Effector memory CD8-positive, alpha-beta T cell (primary cell): ENCODE measurements around the gene ANKRD13B.

Source experiments
- ATAC-seq: fragments of 150-1000 bp; cut with Tn5 transposase; replicated peaks from 2 replicates; pipeline ENCODE4 v1.10.0; 2021; ENCODE audit warnings: mild to moderate bottlenecking, moderate library complexity
- DNase-seq, 3 experiments: peaks; one replicate each; pipeline ENCODE4 v3.0.0; 2021
- H3K27ac Mint-ChIP-seq, 2 donors: one replicate each; pipeline ENCODE4 v1.8.0; 2022; ENCODE audit warnings: mild to moderate bottlenecking in 2 of 2, mixed read lengths in 2 of 2, moderate library complexity in 2 of 2
- H3K27me3 Mint-ChIP-seq, 2 donors: one replicate each; pipeline ENCODE4 v1.8.0; 2022; ENCODE audit warnings: mixed read lengths in 2 of 2
- H3K36me3 Mint-ChIP-seq: one replicate; pipeline ENCODE4 v1.8.0; 2022; ENCODE audit warnings: mild to moderate bottlenecking, moderate library complexity, mixed read lengths; ENCODE audit not compliant: insufficient read depth
- H3K4me1 Mint-ChIP-seq, 2 donors: one replicate each; pipeline ENCODE4 v1.8.0; 2022; ENCODE audit warnings: low read depth in 2 of 2, mixed read lengths in 2 of 2
- H3K4me3 Mint-ChIP-seq, 2 donors: one replicate each; pipeline ENCODE4 v1.8.0; 2022; ENCODE audit warnings: mild to moderate bottlenecking in 2 of 2, mixed read lengths in 2 of 2, moderate library complexity in 2 of 2
- H3K9me3 Mint-ChIP-seq, 2 donors: one replicate each; pipeline ENCODE4 v1.8.0; 2022; ENCODE audit warnings: mixed read lengths in 2 of 2

ANKRD13B gene

DNA sequence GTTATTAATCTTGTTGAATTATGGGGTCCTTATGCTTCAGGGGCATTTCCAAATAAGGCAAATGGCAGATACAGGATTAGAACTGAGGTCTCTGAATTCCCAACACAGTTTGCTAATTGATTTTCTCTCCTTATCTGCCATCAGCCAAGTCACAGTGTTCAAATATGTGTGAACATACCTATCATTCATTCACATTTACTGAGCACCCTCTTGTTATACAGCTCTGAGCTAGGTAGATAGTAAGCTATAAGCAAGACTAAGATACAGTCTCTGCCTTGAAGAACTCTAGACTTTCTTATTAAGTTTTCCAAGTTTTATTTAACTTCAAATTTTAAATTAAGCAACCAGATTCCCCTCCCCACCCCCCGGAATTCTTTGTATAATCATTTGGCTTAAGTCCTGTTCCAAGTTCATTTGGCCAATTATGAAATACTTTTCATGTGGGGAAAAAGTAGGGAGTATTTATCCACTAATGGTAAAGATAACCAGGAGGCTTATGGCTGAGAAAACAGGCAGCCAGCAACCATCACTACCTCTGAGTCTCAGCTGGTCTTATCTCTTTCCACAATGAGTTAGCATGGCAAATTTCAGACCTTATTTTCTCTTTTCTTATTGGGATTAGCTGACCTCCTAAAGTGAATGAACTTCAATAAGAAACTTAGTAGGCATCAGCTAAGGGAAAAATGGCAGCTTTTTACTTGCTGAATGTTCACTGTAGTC is 61.2 kb downstream of the ANKRD13B start:
- Mint-ChIP-seq H3K27me3 (no peaks in the 10 kb centered on the region), H3K4me3 (no peak overlapping the region), H3K4me1 (peaks cover 0 to 2% of the 10 kb centered on the region in 2 donors), H3K9me3 (no peaks in the 10 kb centered on the region), H3K36me3 (peaks cover 65% of the 10 kb centered on the region), H3K27ac (peak overlapping the region in 1 of 2 donors; percentile 46)
- DNase-seq: no peak
- ATAC-seq: no peak

DNA sequence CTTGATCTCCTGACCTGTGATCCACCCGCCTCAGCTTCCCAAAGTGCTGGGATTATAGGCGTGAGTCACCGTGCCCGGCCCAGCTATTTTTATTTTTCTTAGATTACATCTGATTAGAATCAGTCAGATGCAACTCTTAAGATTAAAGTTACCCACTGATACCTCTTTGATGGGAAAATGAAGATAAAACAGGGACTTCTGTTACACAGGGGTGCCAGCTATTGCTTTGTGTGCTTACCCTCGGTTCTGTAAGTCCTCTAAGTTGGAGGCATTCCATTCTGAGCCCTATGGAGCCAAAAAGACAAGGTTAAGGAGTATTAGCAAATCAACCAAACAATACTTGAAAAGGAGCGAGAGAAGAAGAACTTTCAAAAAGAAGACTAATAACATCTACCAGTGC is 62.4 kb downstream of the ANKRD13B start:
- ATAC-seq: no peak
- H3K4me1 Mint-ChIP-seq: peaks cover 0 to 2% of the 10 kb centered on the region in 2 donors
- no peak overlapping the region for H3K27ac Mint-ChIP-seq
- no peak for DNase-seq
- H3K4me3 Mint-ChIP-seq: no peak overlapping the region
- H3K27me3 Mint-ChIP-seq: no peaks in the 10 kb centered on the region
- H3K36me3 Mint-ChIP-seq: peaks cover 61% of the 10 kb centered on the region
- no peaks in the 10 kb centered on the region for H3K9me3 Mint-ChIP-seq

DNA sequence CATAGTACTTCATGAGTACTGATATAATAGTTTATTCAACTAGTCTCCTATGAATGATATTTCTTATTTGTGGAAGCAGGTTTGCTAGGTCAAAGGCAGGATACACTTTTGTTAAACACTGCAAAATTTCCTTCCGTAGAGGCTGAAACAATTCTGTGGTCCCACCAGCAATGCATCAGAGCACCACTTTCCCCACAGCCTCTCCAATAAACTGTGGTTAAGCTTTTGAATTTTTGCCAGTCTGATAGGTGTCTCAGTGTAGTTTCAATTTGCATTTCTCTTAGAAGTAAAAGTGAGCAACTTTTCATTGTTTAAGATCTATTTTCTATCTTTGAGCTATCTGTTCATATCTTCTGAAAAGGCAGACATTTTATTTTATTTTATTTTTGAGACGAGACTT is 66.2 kb downstream of the ANKRD13B start:
- Mint-ChIP-seq H3K9me3 (no peaks in the 10 kb centered on the region), H3K4me1 (peaks cover 0 to 7% of the 10 kb centered on the region in 2 donors), H3K27me3 (no peaks in the 10 kb centered on the region), H3K27ac (peak overlapping the region; percentile 57 to 78), H3K36me3 (peaks cover 52% of the 10 kb centered on the region), H3K4me3 (no peak overlapping the region)
- no peak for DNase-seq
- no peak for ATAC-seq

DNA sequence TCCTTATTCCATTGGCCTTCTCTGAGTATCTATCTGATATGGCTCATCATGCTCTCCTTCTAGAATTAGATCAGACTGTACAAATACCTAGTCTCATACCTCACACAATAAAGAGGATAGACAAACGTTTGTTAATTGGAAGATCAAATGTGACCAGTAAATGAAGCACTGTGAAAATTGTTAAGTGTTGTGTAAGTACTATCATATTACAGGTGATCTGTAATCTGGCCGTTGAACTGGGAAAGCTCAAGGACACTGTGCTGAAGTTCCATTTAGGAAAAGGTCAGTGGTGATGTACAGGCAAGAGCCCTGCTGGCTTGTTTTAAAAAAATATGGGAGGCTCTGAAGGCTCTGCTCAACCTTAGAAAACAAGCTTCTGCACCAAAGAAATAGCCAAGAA is 68.3 kb downstream of the ANKRD13B start:
- Mint-ChIP-seq H3K36me3 (peaks cover 57% of the 10 kb centered on the region), H3K27me3 (no peaks in the 10 kb centered on the region), H3K27ac (peak overlapping the region in 1 of 2 donors; percentile 7), H3K4me3 (no peak overlapping the region), H3K9me3 (no peaks in the 10 kb centered on the region), H3K4me1 (peaks cover 0 to 5% of the 10 kb centered on the region in 2 donors)
- ATAC-seq (no peak), DNase-seq (no peak)

DNA sequence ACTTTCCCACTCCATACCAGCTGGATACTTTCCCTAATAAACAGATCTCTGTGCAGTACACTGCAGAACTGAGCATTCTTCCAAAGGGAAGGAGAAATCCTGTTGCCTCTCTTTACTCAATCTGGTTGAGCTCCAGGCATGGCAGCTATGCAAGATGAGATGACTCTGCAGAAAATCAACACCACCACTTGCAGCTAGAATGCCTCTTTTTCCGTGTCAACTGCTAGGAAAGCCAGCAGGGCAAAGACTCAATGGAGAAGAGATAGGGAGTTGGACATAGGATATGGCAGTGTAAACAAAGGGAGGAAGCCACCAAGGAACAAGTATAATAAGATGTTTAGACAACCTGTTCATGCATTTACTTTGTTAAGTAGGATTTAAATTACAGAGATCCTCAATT is 70.2 kb downstream of the ANKRD13B start:
- H3K4me1 Mint-ChIP-seq: peaks cover 0 to 5% of the 10 kb centered on the region in 2 donors
- H3K27me3 Mint-ChIP-seq: no peaks in the 10 kb centered on the region
- no peak overlapping the region for H3K27ac Mint-ChIP-seq
- H3K36me3 Mint-ChIP-seq: peaks cover 56% of the 10 kb centered on the region
- H3K9me3 Mint-ChIP-seq: no peaks in the 10 kb centered on the region
- DNase-seq (no peak), ATAC-seq (no peak)
- no peak overlapping the region for H3K4me3 Mint-ChIP-seq
